Measurements from ENCODE around the gene SRSF8.

The SRSF8 gene

DNA sequence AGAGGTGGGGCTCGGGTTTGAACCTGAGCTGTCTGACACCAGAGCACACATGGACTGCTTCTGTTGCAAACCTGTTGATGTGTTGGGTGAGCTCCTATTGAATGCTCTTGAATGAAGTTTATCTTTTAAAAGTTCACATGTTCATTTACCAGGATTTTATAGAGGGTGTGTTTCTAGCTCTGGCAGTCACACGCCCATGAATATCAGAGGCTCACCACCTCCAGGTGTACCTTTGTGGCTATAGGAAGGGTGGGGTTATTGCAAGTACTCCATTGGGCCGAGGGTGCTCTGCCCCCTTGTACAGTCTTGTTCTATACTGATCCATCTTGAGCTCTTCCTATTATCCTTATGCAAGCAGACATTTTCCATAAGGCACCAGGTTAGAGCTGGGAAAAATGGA lies 32.1 kb downstream of the SRSF8 start:
- no peak for TF ChIP-seq CTCF (conservative IDR thresholded peaks at IDR 0.05; ENCODE audit: low read depth, low read length)
- no peaks in the 10 kb centered on the region for H4K20me1 ChIP-seq (ENCODE audit: insufficient read depth)
- no peak overlapping the region for H3K27ac ChIP-seq
- H3K4me2 ChIP-seq: no peak overlapping the region
- no peak overlapping the region for H3K4me3 ChIP-seq (IDR thresholded peaks at IDR 0.05; ENCODE audit: insufficient read depth, low read depth, low read length)
- no peak overlapping the region for H2AFZ ChIP-seq (ENCODE audit: low read depth)
- H3K9ac ChIP-seq: no peak overlapping the region
- H3K79me2 ChIP-seq (ENCODE audit: insufficient read depth, low read depth): no peaks in the 10 kb centered on the region
- H3K36me3 ChIP-seq (ENCODE audit: insufficient read depth): no peaks in the 10 kb centered on the region
- peaks cover 12% of the 10 kb centered on the region for H3K4me1 ChIP-seq (ENCODE audit: low read depth, poor library complexity, severe bottlenecking)
- H3K27me3 ChIP-seq (ENCODE audit: insufficient read depth, low read depth): no peaks in the 10 kb centered on the region

DNA sequence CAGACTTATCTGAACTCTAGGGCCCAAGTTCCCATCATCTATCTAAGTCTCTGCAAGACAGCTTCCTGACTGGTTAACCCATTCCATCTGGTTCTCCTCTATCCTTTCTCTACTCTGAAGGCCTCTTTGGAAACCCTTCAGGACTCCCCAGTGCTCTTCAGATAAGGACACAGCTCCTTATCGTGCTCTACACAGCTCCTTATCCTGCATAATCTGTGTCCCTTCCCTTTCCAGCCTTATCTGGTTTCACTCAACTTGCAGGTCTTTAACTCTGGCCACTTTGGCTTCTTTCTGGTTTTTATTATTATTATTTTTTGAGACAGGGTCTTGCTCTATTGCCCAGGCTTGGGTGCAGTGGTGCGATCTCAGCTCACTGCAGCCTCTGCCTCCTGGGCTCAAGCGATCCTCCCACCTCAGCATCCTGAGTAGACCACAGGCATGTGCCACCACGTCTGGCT lies 33.5 kb downstream of the SRSF8 start:
- no peaks in the 10 kb centered on the region for H3K36me3 ChIP-seq (ENCODE audit: insufficient read depth)
- no peak overlapping the region for H3K4me3 ChIP-seq (IDR thresholded peaks at IDR 0.05; ENCODE audit: insufficient read depth, low read depth, low read length)
- H4K20me1 ChIP-seq (ENCODE audit: insufficient read depth): no peaks in the 10 kb centered on the region
- no peak for TF ChIP-seq CTCF (conservative IDR thresholded peaks at IDR 0.05; ENCODE audit: low read depth, low read length)
- H2AFZ ChIP-seq (ENCODE audit: low read depth): no peak overlapping the region
- no peak overlapping the region for H3K9ac ChIP-seq
- H3K4me1 ChIP-seq (ENCODE audit: low read depth, poor library complexity, severe bottlenecking): peaks cover 11% of the 10 kb centered on the region
- H3K4me2 ChIP-seq: no peak overlapping the region
- no peak overlapping the region for H3K27ac ChIP-seq
- no peaks in the 10 kb centered on the region for H3K27me3 ChIP-seq (ENCODE audit: insufficient read depth, low read depth)
- H3K79me2 ChIP-seq (ENCODE audit: insufficient read depth, low read depth): no peaks in the 10 kb centered on the region

DNA sequence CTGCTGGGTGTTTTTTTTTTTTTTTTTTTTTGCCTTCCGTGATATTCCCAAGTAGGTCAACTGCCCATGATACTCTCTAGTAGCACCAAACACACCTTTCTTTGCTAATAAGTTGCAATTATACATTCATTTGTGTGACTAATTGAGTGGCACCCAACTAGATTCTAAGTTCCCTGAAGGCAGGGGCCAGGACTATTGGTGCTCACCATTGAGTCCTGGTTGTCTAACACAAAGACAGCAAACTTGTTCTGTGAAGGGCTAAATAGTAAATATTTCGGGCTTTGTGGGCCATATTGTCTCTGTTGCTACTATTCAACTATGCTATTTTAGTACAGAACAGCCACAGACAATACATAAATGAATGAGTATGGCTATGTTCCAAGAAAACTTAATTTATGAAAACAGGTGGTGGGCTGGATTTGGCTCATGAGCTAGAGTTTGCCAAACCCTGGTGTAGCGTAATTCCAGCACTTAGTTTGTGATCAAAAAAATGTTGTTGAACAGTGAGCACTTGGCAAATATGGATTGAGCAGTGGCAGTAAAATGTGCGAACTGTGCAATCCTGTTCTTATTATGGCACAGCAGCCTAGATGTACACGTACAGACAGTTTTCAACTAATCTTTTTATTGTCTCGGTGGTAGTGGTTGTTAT lies 34.3 kb downstream of the SRSF8 start:
- Histone ChIP-seq H3K4me3 (IDR thresholded peaks at IDR 0.05; ENCODE audit: insufficient read depth, low read depth, low read length) (no peak overlapping the region), H3K79me2 (ENCODE audit: insufficient read depth, low read depth) (no peaks in the 10 kb centered on the region), H3K27me3 (ENCODE audit: insufficient read depth, low read depth) (no peaks in the 10 kb centered on the region), H4K20me1 (ENCODE audit: insufficient read depth) (no peaks in the 10 kb centered on the region), H2AFZ (ENCODE audit: low read depth) (no peak overlapping the region), H3K4me1 (ENCODE audit: low read depth, poor library complexity, severe bottlenecking) (peaks cover 7% of the 10 kb centered on the region), H3K9ac (no peak overlapping the region), H3K36me3 (ENCODE audit: insufficient read depth) (no peaks in the 10 kb centered on the region), H3K27ac (no peak overlapping the region), H3K4me2 (no peak overlapping the region)
- TF ChIP-seq CTCF (conservative IDR thresholded peaks at IDR 0.05; ENCODE audit: low read depth, low read length): no peak

DNA sequence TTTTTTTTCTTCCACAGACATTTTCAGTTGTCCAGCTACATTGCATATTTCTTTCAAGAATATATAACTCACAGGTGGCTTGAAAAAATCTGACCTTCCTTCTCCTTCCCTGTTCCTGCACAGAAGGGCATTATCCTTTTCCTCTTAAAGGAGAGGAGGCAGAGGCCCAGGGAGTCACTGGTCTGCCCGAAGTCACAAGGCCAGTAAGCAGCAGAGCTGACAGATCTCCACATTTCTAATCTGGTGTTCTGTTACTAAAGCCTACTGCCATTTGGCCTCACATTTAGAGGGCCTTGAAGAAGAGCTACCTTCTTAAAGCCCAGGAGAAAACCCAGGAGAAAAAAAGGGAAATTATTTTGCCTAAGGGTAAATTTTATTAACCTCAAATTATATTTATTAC lies 35.2 kb downstream of the SRSF8 start:
- Histone ChIP-seq H3K79me2 (ENCODE audit: insufficient read depth, low read depth) (no peaks in the 10 kb centered on the region), H3K4me1 (ENCODE audit: low read depth, poor library complexity, severe bottlenecking) (no peaks in the 10 kb centered on the region), H3K4me3 (IDR thresholded peaks at IDR 0.05; ENCODE audit: insufficient read depth, low read depth, low read length) (no peak overlapping the region), H3K27me3 (ENCODE audit: insufficient read depth, low read depth) (no peaks in the 10 kb centered on the region), H3K36me3 (ENCODE audit: insufficient read depth) (no peaks in the 10 kb centered on the region), H3K27ac (no peak overlapping the region), H4K20me1 (ENCODE audit: insufficient read depth) (no peaks in the 10 kb centered on the region), H3K4me2 (no peak overlapping the region), H3K9ac (no peak overlapping the region), H2AFZ (ENCODE audit: low read depth) (no peak overlapping the region)
- no peak for TF ChIP-seq CTCF (conservative IDR thresholded peaks at IDR 0.05; ENCODE audit: low read depth, low read length)
